ENCODE results near the gene IL10RA.
"Not testable (repeated sequence)": the region's sequence is repeated elsewhere in the genome, so short reads cannot be mapped to it uniquely, and the experiment has no call there.

The IL10RA gene

GRCh38 chr11:118002541-118003423, 16.6 kb downstream of the IL10RA start:
- no peak for DNase-seq (ENCODE audit: low read depth, low spot score)

GRCh38 chr11:118003456-118003855, 17.3 kb downstream of the IL10RA start:
- no peak for DNase-seq (ENCODE audit: low read depth, low spot score)
- H3K4me3 ChIP-seq (ENCODE audit: low read length): no peak overlapping the region

More at GRCh38 chr11:118002541-118003423, 16.6 kb downstream of the IL10RA start:
- H3K4me3 ChIP-seq (ENCODE audit: low read length): no peak overlapping the region

GRCh38 chr11:118004543-118005223, 18.5 kb downstream of the IL10RA start:
- H3K4me3 ChIP-seq (ENCODE audit: low read length): no peak overlapping the region
- DNase-seq (ENCODE audit: low read depth, low spot score): no peak

- no peak overlapping the region for H3K4me3 ChIP-seq (ENCODE audit: low read length)
- no peak for DNase-seq (ENCODE audit: low read depth, low spot score)
Measured at GRCh38 chr11:118005224-118006152, 19.3 kb downstream of the IL10RA start.

- DNase-seq (ENCODE audit: low read depth, low spot score): no peak
Measured at GRCh38 chr11:118006153-118006534, 19.9 kb downstream of the IL10RA start.

GRCh38 chr11:118007040-118007439, 20.8 kb downstream of the IL10RA start:
- no peak for DNase-seq (ENCODE audit: low read depth, low spot score)
- H3K4me3 ChIP-seq (ENCODE audit: low read length): no peak overlapping the region

More at GRCh38 chr11:118006153-118006534, 19.9 kb downstream of the IL10RA start:
- no peak overlapping the region for H3K4me3 ChIP-seq (ENCODE audit: low read length)

GRCh38 chr11:118007563-118008270, 21.5 kb downstream of the IL10RA start:
- H3K4me3 ChIP-seq (ENCODE audit: low read length); DNase-seq (ENCODE audit: low read depth, low spot score): not testable (repeated sequence)

- DNase-seq (ENCODE audit: low read depth, low spot score): no peak
- H3K4me3 ChIP-seq (ENCODE audit: low read length): no peak overlapping the region
Measured at GRCh38 chr11:118008271-118008911, 22.2 kb downstream of the IL10RA start.

GRCh38 chr11:118009864-118010737, 23.9 kb downstream of the IL10RA start:
- no peak for DNase-seq (ENCODE audit: low read depth, low spot score)
- no peak overlapping the region for H3K4me3 ChIP-seq (ENCODE audit: low read length)

GRCh38 chr11:118010738-118011461, 24.7 kb downstream of the IL10RA start:
- DNase-seq (ENCODE audit: low read depth, low spot score): no peak
- no peak overlapping the region for H3K4me3 ChIP-seq (ENCODE audit: low read length)

- no peak for DNase-seq (ENCODE audit: low read depth, low spot score)
- H3K4me3 ChIP-seq (ENCODE audit: low read length): no peak overlapping the region
Measured at GRCh38 chr11:118012083-118012669, 26.0 kb downstream of the IL10RA start.

GRCh38 chr11:118014022-118014421, 27.8 kb downstream of the IL10RA start:
- no peak overlapping the region for H3K4me3 ChIP-seq (ENCODE audit: low read length)
- DNase-seq (ENCODE audit: low read depth, low spot score): no peak

GRCh38 chr11:118015385-118015841, 29.2 kb downstream of the IL10RA start:
- peak; percentile 29 for DNase-seq (ENCODE audit: low read depth, low spot score)
- H3K4me3 ChIP-seq (ENCODE audit: low read length): no peak overlapping the region

GRCh38 chr11:118016104-118016503, 29.9 kb downstream of the IL10RA start:
- no peak for DNase-seq (ENCODE audit: low read depth, low spot score)
- no peak overlapping the region for H3K4me3 ChIP-seq (ENCODE audit: low read length)

- no peak overlapping the region for H3K4me3 ChIP-seq (ENCODE audit: low read length)
- DNase-seq (ENCODE audit: low read depth, low spot score): no peak
Measured at GRCh38 chr11:118017111-118017510, 30.9 kb downstream of the IL10RA start.

- DNase-seq (ENCODE audit: low read depth, low spot score): no peak
- H3K4me3 ChIP-seq (ENCODE audit: low read length): no peak overlapping the region
Measured at GRCh38 chr11:118017631-118018315, 31.6 kb downstream of the IL10RA start.

Data from Jurkat, Clone E6-1 (cell line).